Mesothelial cell of epicardium (in vitro differentiated cells): ENCODE data around the gene PRDM16. TPM values are rescaled to one million over a fixed set of nuclear protein-coding genes. Genes with fewer than 3 reads are reported as not detected.
A peak's percentile ranks its signal among the peaks of the same experiment; 100 is the strongest.

Experiments used
- DNase-seq, 2 experiments: peaks; one replicate each; pipeline ENCODE4 v3.0.0; 2021; ENCODE audit warnings: low spot score in 2 of 2; ENCODE audit not compliant: unreplicated experiment in 2 of 2
- H3K27ac Mint-ChIP-seq: 2 replicates; pipeline ENCODE4 v1.8.0; 2021; ENCODE audit warnings: mixed read lengths
- H3K27me3 Mint-ChIP-seq: 2 replicates; pipeline ENCODE4 v1.8.0; 2021; ENCODE audit warnings: low read depth, mixed read lengths
- H3K36me3 Mint-ChIP-seq: 2 replicates; pipeline ENCODE4 v1.8.0; 2021; ENCODE audit warnings: mixed read lengths
- H3K4me1 Mint-ChIP-seq: 2 replicates; pipeline ENCODE4 v1.8.0; 2021; ENCODE audit warnings: mixed read lengths
- H3K4me3 Mint-ChIP-seq: 2 replicates; pipeline ENCODE4 v1.8.0; 2021; ENCODE audit warnings: mild to moderate bottlenecking, moderate library complexity, mixed read lengths
- H3K9me3 Mint-ChIP-seq: 2 replicates; pipeline ENCODE4 v1.8.0; 2021; ENCODE audit warnings: mixed read lengths
- total RNA-seq: library from RNA; stranded (reverse); gene quantifications from 3 replicates; pipeline ENCODE4 v1.2.1, GENCODE V29; 2021
- TF ChIP-seq, protein P1 (sequence below): fragments of 200-600 bp; sonication (generic); IDR thresholded peaks from one replicate; pipeline ENCODE4 v1.5.0; 2021; ENCODE audit warnings: antibody characterized with exemption; ENCODE audit not compliant: unreplicated experiment

Gene PRDM16
- total RNA-seq, 1 donor from 2014 or later: 1.4 TPM

GRCh38 chr1:3387401-3387800 is 318.4 kb downstream of the PRDM16 start:
- Mint-ChIP-seq H3K27ac (no peak overlapping the region), H3K4me3 (no peak overlapping the region), H3K36me3 (no peaks in the 10 kb centered on the region), H3K9me3 (no peaks in the 10 kb centered on the region), H3K4me1 (peaks cover 5% of the 10 kb centered on the region), H3K27me3 (peaks cover 97% of the 10 kb centered on the region)
- no peak for DNase-seq
- TF ChIP-seq, protein P1, sequence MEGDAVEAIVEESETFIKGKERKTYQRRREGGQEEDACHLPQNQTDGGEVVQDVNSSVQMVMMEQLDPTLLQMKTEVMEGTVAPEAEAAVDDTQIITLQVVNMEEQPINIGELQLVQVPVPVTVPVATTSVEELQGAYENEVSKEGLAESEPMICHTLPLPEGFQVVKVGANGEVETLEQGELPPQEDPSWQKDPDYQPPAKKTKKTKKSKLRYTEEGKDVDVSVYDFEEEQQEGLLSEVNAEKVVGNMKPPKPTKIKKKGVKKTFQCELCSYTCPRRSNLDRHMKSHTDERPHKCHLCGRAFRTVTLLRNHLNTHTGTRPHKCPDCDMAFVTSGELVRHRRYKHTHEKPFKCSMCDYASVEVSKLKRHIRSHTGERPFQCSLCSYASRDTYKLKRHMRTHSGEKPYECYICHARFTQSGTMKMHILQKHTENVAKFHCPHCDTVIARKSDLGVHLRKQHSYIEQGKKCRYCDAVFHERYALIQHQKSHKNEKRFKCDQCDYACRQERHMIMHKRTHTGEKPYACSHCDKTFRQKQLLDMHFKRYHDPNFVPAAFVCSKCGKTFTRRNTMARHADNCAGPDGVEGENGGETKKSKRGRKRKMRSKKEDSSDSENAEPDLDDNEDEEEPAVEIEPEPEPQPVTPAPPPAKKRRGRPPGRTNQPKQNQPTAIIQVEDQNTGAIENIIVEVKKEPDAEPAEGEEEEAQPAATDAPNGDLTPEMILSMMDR: no peak

DNA sequence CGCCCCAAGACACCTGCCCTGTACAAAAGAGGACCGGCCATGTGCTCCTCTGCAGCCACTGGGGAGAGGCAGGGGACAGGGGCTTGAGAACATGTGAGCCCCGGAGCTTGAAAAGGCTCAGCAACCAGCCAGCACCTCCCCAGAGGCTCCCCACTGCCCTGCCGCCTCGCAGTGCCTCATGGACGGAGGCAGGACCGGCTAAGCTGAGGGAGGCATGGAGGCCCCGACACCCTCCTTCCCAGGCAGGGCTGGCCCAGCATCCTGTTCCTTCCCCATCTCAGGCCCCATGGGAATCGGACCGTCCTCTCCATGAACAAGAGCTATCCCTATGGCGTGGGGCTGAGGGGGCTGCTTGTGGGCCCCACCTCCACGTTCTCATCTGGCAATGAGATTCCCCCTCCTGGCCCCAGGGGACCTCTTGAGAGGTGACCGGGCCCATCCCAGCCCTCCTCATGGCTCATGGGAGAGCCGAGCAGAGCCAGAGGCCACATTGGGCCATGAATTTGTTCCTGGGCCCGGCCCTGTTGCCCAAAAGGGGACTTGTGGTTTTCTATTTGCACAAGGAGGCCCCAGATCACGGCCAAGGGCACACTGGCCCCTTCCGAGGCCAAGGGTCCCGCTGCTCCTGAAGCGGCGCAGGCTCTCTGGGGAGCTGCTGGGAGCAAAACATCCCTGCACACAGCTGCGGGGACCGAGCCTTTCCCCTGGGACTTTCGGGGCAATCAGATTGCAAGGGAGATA is 320.3 kb downstream of the PRDM16 start:
- no peak overlapping the region for H3K27ac Mint-ChIP-seq
- peaks cover 94% of the 10 kb centered on the region for H3K27me3 Mint-ChIP-seq
- H3K4me1 Mint-ChIP-seq: peaks cover 17% of the 10 kb centered on the region
- TF ChIP-seq, protein P1: no peak
- H3K4me3 Mint-ChIP-seq: no peak overlapping the region
- DNase-seq: no peak
- H3K9me3 Mint-ChIP-seq: no peaks in the 10 kb centered on the region
- no peaks in the 10 kb centered on the region for H3K36me3 Mint-ChIP-seq

- no peaks in the 10 kb centered on the region for H3K36me3 Mint-ChIP-seq
- H3K27ac Mint-ChIP-seq: no peak overlapping the region
- TF ChIP-seq, protein P1: no peak
- H3K27me3 Mint-ChIP-seq: peaks cover 92% of the 10 kb centered on the region
- peaks cover 19% of the 10 kb centered on the region for H3K4me1 Mint-ChIP-seq
- H3K9me3 Mint-ChIP-seq: no peaks in the 10 kb centered on the region
- no peak overlapping the region for H3K4me3 Mint-ChIP-seq
- DNase-seq: no peak
These were observed 321.3 kb downstream of the PRDM16 start for GRCh38 chr1:3390291-3390690.

- H3K4me3 Mint-ChIP-seq: no peak overlapping the region
- no peaks in the 10 kb centered on the region for H3K36me3 Mint-ChIP-seq
- peaks cover 19% of the 10 kb centered on the region for H3K4me1 Mint-ChIP-seq
- H3K27ac Mint-ChIP-seq: no peak overlapping the region
- no peak for DNase-seq
- TF ChIP-seq, protein P1: no peak
- peaks cover 93% of the 10 kb centered on the region for H3K27me3 Mint-ChIP-seq
- H3K9me3 Mint-ChIP-seq: no peaks in the 10 kb centered on the region
These were observed 322.7 kb downstream of the PRDM16 start for GRCh38 chr1:3391711-3392110.

DNA sequence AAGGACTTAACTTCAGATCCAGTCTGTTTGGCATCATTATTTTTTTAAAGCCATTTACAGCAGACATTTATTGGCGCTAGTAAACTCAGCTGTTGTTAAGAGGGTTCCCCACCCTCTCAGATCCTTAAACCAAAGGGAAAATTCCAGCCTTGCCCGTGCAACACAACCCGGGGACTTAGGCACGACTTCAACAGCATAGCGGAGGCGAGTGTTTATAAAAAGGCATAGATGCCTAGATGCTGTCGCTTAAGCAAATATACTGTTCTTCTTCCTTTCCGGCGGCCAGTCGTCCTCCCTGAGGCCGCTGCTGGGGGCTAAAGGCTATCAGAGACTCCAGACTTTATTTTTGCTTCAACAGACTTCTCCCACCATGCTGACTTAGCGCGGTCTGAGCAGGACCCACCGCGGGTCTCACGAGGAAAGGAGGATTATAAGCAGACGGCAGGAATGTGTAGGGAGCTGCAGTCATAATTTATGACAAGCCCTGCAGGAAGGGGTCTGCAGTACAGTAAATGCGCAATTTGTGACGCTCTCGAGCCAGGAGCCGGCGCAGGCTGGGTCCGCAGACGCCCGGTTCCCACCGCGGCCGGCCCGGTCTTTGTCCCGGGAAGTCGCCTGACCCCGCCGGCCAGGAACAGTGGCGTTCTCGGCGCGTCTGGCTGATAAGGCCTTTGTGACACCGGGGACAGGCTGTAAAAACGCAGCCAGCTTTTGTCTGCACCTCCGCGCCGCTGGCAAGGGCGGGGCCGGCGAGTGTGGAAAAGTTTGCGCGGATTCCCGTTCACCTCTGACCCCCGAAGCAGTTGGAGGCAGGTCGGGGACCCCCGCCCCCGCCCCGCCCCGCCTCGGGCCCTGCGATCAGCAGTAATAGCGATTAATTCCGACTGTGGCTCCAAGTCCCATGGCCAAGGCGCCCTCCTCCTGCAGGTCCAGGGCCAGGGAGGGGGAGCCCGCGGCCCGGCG is 324.3 kb downstream of the PRDM16 start:
- TF ChIP-seq, protein P1: no peak
- Mint-ChIP-seq H3K27me3 (peaks cover 93% of the 10 kb centered on the region), H3K4me3 (peak overlapping the region; percentile 70), H3K27ac (peak overlapping the region; percentile 69), H3K9me3 (no peaks in the 10 kb centered on the region), H3K4me1 (peaks cover 30% of the 10 kb centered on the region), H3K36me3 (no peaks in the 10 kb centered on the region)
- peak in 1 of 2 experiments; percentile 62 for DNase-seq
